Left kidney (tissue), 2 donors: ENCODE results near the gene RPL11. TPM values are rescaled to one million over a fixed set of nuclear protein-coding genes. Genes with fewer than 3 reads are reported as not detected.
"Not testable (repeated sequence)": the region's sequence is repeated elsewhere in the genome, so short reads cannot be mapped to it uniquely, and the experiment has no call there.

ENCODE experiments used
- DNase-seq: peaks from one replicate; pipeline ENCODE4 v3.0.0-alpha.2; 2013
- polyA plus RNA-seq: library from polyadenylated mRNA; unstranded; fragments of 120-200 nt; gene quantifications from one replicate; pipeline ENCODE4 v1.2.1, GENCODE V29; 2013; ENCODE audit not compliant: insufficient read length

Gene RPL11
- polyA plus RNA-seq, 1 donor, result 2,201 TPM

- no peak for DNase-seq
Observed at GRCh38 chr1:23720256-23720995, 28.8 kb downstream of the RPL11 start.

- no peak for DNase-seq
Observed at GRCh38 chr1:23722652-23723051, 31.0 kb downstream of the RPL11 start.

- no peak for DNase-seq
Observed at GRCh38 chr1:23726686-23727085, 35.1 kb downstream of the RPL11 start.

GRCh38 chr1:23727362-23727811 is 35.8 kb downstream of the RPL11 start:
- no peak for DNase-seq

- no peak for DNase-seq
Observed at GRCh38 chr1:23732363-23733224, 41.0 kb downstream of the RPL11 start.

DNA sequence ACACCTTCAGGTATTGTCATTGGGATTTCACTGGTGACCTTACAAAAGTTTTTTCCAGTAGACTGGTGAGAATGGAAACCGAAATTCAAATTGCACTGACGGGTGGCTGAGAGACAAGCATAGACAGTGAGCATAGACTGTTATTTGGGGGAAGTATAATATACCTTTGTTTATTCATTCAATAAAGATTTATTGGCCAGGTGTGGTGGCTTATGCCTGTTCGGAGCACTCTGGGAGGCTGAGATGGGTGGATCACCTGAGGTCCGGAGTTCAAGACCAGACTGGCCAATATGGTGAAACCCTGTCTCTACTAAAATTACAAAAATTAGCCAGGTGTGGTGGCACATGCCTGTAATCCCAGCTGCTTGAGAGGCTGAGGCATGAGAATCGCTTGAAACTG is 41.7 kb downstream of the RPL11 start:
- not testable (repeated sequence) for DNase-seq

GRCh38 chr1:23736437-23737134 is 45.0 kb downstream of the RPL11 start:
- no peak for DNase-seq

DNA sequence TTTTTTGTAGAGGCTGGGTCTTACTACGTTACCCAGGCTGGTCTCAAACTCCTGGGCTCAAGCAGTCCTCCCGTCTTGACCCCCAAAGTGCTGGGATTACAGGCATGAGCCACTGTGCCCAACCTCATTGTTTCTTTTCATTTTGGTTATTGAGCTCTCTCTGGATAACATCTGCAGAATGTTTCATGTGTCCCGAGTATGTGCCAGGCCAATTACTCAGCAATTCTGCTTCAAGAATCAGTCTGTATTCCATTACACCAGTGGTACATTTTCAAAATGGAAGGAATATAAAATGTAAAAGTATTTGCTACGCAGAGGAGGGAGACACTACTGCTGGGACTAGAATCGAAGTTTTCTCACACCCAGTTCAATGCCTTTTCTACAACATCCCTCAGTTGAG is 50.0 kb downstream of the RPL11 start:
- DNase-seq, result no peak

- DNase-seq, result no peak
Observed at GRCh38 chr1:23742670-23743286, 51.2 kb downstream of the RPL11 start.

DNA sequence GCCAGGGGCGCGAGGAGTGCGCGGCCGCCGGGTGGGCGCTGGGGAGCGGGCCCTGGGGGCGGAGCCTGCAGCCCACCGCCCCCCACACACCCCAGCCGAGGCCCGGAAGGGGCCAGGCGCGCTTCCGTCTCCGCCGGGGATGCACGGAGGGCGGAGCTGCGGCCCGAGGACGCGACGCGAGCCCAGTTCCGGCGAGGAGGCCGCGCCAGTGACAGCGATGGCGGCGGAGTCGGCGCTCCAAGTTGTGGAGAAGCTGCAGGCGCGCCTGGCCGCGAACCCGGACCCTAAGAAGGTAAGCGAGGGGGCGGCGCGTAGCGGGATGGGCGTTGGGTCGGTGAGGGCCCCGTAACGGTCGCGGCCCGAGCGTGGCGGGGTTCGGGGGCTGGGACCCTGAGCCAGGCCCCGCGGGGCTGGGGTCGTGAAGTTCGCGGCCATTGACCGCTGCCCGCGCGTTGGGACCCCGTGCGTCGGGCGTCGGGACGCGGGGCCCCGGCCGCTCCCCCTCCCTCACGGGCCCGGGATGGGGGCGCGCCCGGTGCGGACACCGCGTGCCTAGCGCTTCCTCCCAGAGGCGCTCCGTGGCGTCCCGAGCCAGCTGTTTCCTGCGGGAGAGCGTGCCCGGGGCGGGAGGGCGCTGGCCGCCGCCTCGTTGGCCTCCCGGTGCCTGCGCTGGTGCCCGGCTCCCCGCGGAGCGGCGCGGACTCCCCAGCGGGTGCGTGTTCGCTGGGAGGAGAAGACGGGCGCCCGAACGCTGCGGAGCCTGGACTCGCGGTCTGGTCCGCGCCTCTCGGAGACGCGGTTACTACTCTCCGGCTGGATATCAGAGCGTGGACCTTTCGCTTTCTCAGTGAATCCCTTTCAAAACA is 51.9 kb downstream of the RPL11 start, which contains the start of gene ELOA:
Gene ELOA (plus strand): TSS at position 185 of the 866 bp plus-strand sequence. CDS start 33 bp downstream, at position 218.
- DNase-seq, result peak; percentile 78

GRCh38 chr1:23745515-23745914 is 53.9 kb downstream of the RPL11 start:
- DNase-seq, result no peak

Other genes starting within 250 kb of the RPL11 start
- 40.1 TPM for gene ASAP3, start 207.6 kb upstream of the RPL11 start, polyA plus RNA-seq
- gene E2F2, start 160.6 kb upstream of the RPL11 start, polyA plus RNA-seq, result 5.9 TPM
- 264 TPM for gene ID3, start 132.3 kb upstream of the RPL11 start, polyA plus RNA-seq
- 38.1 TPM for gene ELOA, start 51.7 kb downstream of the RPL11 start, polyA plus RNA-seq
- 68.4 TPM for gene PITHD1, start 86.6 kb downstream of the RPL11 start, polyA plus RNA-seq
- 57.3 TPM for gene LYPLA2, start 99.3 kb downstream of the RPL11 start, polyA plus RNA-seq
- 32.2 TPM for gene GALE, start 108.9 kb downstream of the RPL11 start, polyA plus RNA-seq
- gene HMGCL, start 133.6 kb downstream of the RPL11 start, polyA plus RNA-seq, result 70.9 TPM
- 41.7 TPM for gene FUCA1, start 176.5 kb downstream of the RPL11 start, polyA plus RNA-seq
- gene CNR2, start 221.6 kb downstream of the RPL11 start, polyA plus RNA-seq, result 0.08 TPM